Measurements from ENCODE around the gene ABCG1. TPM values are rescaled to one million over a fixed set of nuclear protein-coding genes. Genes with fewer than 3 reads are reported as not detected.

The ABCG1 gene
- total and polyA plus RNA-seq, 4 donors, result 1.6 to 9.7 (median 5.3) TPM

GRCh38 chr21:42174173-42174572 lies 44.8 kb upstream of the ABCG1 start:
- H3K27ac ChIP-seq (ENCODE audit: low read depth in 1 of 2, low read length in 2 of 2), result no peak overlapping the region
- no peak overlapping the region for H3K4me3 ChIP-seq (ENCODE audit: low read depth in 1 of 3, low read length in 3 of 3)
- no peaks in the 10 kb centered on the region for H3K4me1 ChIP-seq (ENCODE audit: control insufficient read depth in 4 of 4, insufficient read depth in 4 of 4, low read length in 3 of 4)
- no peak overlapping the region for H3K9ac ChIP-seq (ENCODE audit: low read depth in 1 of 2, low read length in 2 of 2)
- peaks cover 0 to 2% (median 0%) of the 10 kb centered on the region in 4 donors for H3K27me3 ChIP-seq (ENCODE audit: control insufficient read depth in 4 of 4, insufficient read depth in 4 of 4, low read length in 3 of 4)
- TF ChIP-seq ZBTB33 (IDR thresholded peaks at IDR 0.05), result no peak
- no peak for TF ChIP-seq TAF1 (conservative IDR thresholded peaks at IDR 0.05)
- TF ChIP-seq REST (IDR thresholded peaks at IDR 0.05), result no peak
- no peak for TF ChIP-seq FOXA1 (IDR thresholded peaks at IDR 0.05)
- no peak for TF ChIP-seq FOXA2 (IDR thresholded peaks at IDR 0.05)
- TF ChIP-seq, protein P1, sequence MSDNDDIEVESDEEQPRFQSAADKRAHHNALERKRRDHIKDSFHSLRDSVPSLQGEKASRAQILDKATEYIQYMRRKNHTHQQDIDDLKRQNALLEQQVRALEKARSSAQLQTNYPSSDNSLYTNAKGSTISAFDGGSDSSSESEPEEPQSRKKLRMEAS (IDR thresholded peaks at IDR 0.05), result no peak
- TF ChIP-seq NR2F2 (IDR thresholded peaks at IDR 0.05), result no peak
- TF ChIP-seq CTCF (IDR thresholded peaks at IDR 0.05; ENCODE audit: low read depth, low read length, missing input control), result no peak
- TF ChIP-seq JUND (IDR thresholded peaks at IDR 0.05), result no peak
- no peak for TF ChIP-seq HNF4G (IDR thresholded peaks at IDR 0.05)
- no peak for TF ChIP-seq GABPA (IDR thresholded peaks at IDR 0.05 in 1 of 2, conservative IDR thresholded peaks at IDR 0.05 in 1 of 2)
- 88% methylated on average over 4 of the region's 4 CpGs for WGBS
- H3K36me3 ChIP-seq (ENCODE audit: control insufficient read depth in 4 of 4, insufficient read depth in 3 of 4, low read depth in 1 of 4, low read length in 3 of 4), result no peaks in the 10 kb centered on the region
- DNase-seq (ENCODE audit: low spot score), result no peak
- no peaks in the 10 kb centered on the region for H3K9me3 ChIP-seq (ENCODE audit: control insufficient read depth in 4 of 4, low read length in 3 of 4)

- no peak overlapping the region for H3K27ac ChIP-seq (ENCODE audit: low read depth in 1 of 2, low read length in 2 of 2)
- no peak for DNase-seq (ENCODE audit: low spot score)
- H3K9me3 ChIP-seq (ENCODE audit: control insufficient read depth in 4 of 4, low read length in 3 of 4), result no peaks in the 10 kb centered on the region
- H3K36me3 ChIP-seq (ENCODE audit: control insufficient read depth in 4 of 4, insufficient read depth in 3 of 4, low read depth in 1 of 4, low read length in 3 of 4), result no peaks in the 10 kb centered on the region
- WGBS, result 81% methylated on average over 6 of the region's 6 CpGs
- peaks cover 0 to 2% (median 0%) of the 10 kb centered on the region in 4 donors for H3K27me3 ChIP-seq (ENCODE audit: control insufficient read depth in 4 of 4, insufficient read depth in 4 of 4, low read length in 3 of 4)
- TF ChIP-seq NR2F2 (IDR thresholded peaks at IDR 0.05), result no peak
- H3K4me1 ChIP-seq (ENCODE audit: control insufficient read depth in 4 of 4, insufficient read depth in 4 of 4, low read length in 3 of 4), result no peaks in the 10 kb centered on the region
- H3K9ac ChIP-seq (ENCODE audit: low read depth in 1 of 2, low read length in 2 of 2), result no peak overlapping the region
- H3K4me3 ChIP-seq (ENCODE audit: low read depth in 1 of 3, low read length in 3 of 3), result no peak overlapping the region
Measured at GRCh38 chr21:42175110-42175710, 43.7 kb upstream of the ABCG1 start.

Measured in liver (tissue), 9 donors.